Activated CD4-positive, alpha-beta T cell treated with anti-CD3 and anti-CD28 coated beads, Interleukin-2, amount 50 U/mL, for 16 hours (primary cell): ENCODE data around the gene MAPK8IP2.
A peak's percentile ranks its signal among the peaks of the same experiment; 100 is the strongest.

Experiments
- DNase-seq: peaks from one replicate; pipeline ENCODE4 v3.0.0-alpha.2; 2020

MAPK8IP2 gene

GRCh38 chr22:50600538-50600937 is at the start of gene MAPK8IP2:
MAPK8IP2 (plus strand) TSS chr22:50600793; CDS start chr22:50600819, 26 bp downstream.
- DNase-seq, result no peak

GRCh38 chr22:50551160-50551752 is 49.3 kb upstream of the MAPK8IP2 start:
- no peak for DNase-seq

GRCh38 chr22:50553310-50553709 is 47.3 kb upstream of the MAPK8IP2 start:
- no peak for DNase-seq

- no peak for DNase-seq
These were observed 43.9 kb upstream of the MAPK8IP2 start for GRCh38 chr22:50556703-50557102.

GRCh38 chr22:50560034-50560433 is 40.6 kb upstream of the MAPK8IP2 start:
- no peak for DNase-seq

- DNase-seq, result no peak
These were observed 38.9 kb upstream of the MAPK8IP2 start for GRCh38 chr22:50561401-50562358.

GRCh38 chr22:50562523-50563412 is 37.8 kb upstream of the MAPK8IP2 start, which contains the start of gene SYCE3:
SYCE3 (minus strand) TSS chr22:50562919; CDS start chr22:50556405, 6,514 bp downstream.
- DNase-seq, result peak; percentile 98

- DNase-seq, result no peak
These were observed 37.0 kb upstream of the MAPK8IP2 start for GRCh38 chr22:50563413-50564160.

GRCh38 chr22:50564289-50564688 is 36.3 kb upstream of the MAPK8IP2 start:
- no peak for DNase-seq

- DNase-seq, result no peak
These were observed 32.8 kb upstream of the MAPK8IP2 start for GRCh38 chr22:50567721-50568252.

GRCh38 chr22:50568626-50569025 is 32.0 kb upstream of the MAPK8IP2 start:
- DNase-seq, result no peak

GRCh38 chr22:50569041-50569459 is 31.5 kb upstream of the MAPK8IP2 start:
- no peak for DNase-seq

GRCh38 chr22:50569896-50570535 is 30.6 kb upstream of the MAPK8IP2 start:
- no peak for DNase-seq

GRCh38 chr22:50570861-50571260 is 29.7 kb upstream of the MAPK8IP2 start:
- DNase-seq, result no peak

GRCh38 chr22:50571264-50572175 is 29.1 kb upstream of the MAPK8IP2 start:
- no peak for DNase-seq

GRCh38 chr22:50572965-50573364 is 27.6 kb upstream of the MAPK8IP2 start:
- DNase-seq, result no peak

- no peak for DNase-seq
These were observed 26.9 kb upstream of the MAPK8IP2 start for GRCh38 chr22:50573491-50574382.

- DNase-seq, result no peak
These were observed 26.2 kb upstream of the MAPK8IP2 start for GRCh38 chr22:50574383-50574755.

GRCh38 chr22:50575426-50575941 is 25.1 kb upstream of the MAPK8IP2 start:
- DNase-seq, result no peak
